ENCODE measurements around the gene GRB10.

DNA sequence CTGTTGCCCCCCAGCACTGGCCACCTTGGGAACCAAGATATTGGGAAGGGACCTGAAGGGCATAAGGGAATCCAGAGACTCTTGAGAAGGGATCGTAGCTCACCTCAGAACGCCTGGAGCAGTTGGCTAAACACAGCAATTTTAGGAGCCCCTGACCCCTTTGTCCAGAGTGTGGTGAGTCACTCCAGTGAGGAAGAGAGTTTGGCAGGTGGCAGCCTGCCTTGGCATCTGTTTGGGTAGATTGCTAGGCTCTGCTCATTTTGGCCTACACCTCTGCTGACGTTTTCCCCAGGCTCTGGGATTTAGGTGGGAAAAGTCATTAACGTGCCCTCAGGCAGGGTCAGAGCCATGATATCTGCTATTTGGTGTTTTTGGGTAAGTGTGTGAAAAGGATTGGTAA is 100.6 kb downstream of the GRB10 start:
- TF ChIP-seq, protein P1, sequence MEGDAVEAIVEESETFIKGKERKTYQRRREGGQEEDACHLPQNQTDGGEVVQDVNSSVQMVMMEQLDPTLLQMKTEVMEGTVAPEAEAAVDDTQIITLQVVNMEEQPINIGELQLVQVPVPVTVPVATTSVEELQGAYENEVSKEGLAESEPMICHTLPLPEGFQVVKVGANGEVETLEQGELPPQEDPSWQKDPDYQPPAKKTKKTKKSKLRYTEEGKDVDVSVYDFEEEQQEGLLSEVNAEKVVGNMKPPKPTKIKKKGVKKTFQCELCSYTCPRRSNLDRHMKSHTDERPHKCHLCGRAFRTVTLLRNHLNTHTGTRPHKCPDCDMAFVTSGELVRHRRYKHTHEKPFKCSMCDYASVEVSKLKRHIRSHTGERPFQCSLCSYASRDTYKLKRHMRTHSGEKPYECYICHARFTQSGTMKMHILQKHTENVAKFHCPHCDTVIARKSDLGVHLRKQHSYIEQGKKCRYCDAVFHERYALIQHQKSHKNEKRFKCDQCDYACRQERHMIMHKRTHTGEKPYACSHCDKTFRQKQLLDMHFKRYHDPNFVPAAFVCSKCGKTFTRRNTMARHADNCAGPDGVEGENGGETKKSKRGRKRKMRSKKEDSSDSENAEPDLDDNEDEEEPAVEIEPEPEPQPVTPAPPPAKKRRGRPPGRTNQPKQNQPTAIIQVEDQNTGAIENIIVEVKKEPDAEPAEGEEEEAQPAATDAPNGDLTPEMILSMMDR (conservative IDR thresholded peaks at IDR 0.05; ENCODE audit: low read depth in 2 of 2) = no peak
- TF ChIP-seq POLR2AphosphoS5 (IDR thresholded peaks at IDR 0.05; ENCODE audit: low read depth) (no peak), EZH2phosphoT487 (IDR thresholded peaks at IDR 0.05; ENCODE audit: unreplicated experiment) (no peak), STAT1 (IDR thresholded peaks at IDR 0.05; ENCODE audit: unreplicated experiment) (no peak), EZH2 (IDR thresholded peaks at IDR 0.05; ENCODE audit: low read depth, unreplicated experiment) (no peak), ZNF331 (CRISPR knock-in tag; IDR thresholded peaks at IDR 0.05; ENCODE audit: low read depth) (no peak), JUNB (IDR thresholded peaks at IDR 0.05; ENCODE audit: unreplicated experiment) (no peak), NANOG (IDR thresholded peaks at IDR 0.05; ENCODE audit: borderline replicate concordance) (no peak)
- TF ChIP-seq, protein P2, sequence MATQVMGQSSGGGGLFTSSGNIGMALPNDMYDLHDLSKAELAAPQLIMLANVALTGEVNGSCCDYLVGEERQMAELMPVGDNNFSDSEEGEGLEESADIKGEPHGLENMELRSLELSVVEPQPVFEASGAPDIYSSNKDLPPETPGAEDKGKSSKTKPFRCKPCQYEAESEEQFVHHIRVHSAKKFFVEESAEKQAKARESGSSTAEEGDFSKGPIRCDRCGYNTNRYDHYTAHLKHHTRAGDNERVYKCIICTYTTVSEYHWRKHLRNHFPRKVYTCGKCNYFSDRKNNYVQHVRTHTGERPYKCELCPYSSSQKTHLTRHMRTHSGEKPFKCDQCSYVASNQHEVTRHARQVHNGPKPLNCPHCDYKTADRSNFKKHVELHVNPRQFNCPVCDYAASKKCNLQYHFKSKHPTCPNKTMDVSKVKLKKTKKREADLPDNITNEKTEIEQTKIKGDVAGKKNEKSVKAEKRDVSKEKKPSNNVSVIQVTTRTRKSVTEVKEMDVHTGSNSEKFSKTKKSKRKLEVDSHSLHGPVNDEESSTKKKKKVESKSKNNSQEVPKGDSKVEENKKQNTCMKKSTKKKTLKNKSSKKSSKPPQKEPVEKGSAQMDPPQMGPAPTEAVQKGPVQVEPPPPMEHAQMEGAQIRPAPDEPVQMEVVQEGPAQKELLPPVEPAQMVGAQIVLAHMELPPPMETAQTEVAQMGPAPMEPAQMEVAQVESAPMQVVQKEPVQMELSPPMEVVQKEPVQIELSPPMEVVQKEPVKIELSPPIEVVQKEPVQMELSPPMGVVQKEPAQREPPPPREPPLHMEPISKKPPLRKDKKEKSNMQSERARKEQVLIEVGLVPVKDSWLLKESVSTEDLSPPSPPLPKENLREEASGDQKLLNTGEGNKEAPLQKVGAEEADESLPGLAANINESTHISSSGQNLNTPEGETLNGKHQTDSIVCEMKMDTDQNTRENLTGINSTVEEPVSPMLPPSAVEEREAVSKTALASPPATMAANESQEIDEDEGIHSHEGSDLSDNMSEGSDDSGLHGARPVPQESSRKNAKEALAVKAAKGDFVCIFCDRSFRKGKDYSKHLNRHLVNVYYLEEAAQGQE (IDR thresholded peaks at IDR 0.05; ENCODE audit: unreplicated experiment) = no peak
- TF ChIP-seq, protein P3, sequence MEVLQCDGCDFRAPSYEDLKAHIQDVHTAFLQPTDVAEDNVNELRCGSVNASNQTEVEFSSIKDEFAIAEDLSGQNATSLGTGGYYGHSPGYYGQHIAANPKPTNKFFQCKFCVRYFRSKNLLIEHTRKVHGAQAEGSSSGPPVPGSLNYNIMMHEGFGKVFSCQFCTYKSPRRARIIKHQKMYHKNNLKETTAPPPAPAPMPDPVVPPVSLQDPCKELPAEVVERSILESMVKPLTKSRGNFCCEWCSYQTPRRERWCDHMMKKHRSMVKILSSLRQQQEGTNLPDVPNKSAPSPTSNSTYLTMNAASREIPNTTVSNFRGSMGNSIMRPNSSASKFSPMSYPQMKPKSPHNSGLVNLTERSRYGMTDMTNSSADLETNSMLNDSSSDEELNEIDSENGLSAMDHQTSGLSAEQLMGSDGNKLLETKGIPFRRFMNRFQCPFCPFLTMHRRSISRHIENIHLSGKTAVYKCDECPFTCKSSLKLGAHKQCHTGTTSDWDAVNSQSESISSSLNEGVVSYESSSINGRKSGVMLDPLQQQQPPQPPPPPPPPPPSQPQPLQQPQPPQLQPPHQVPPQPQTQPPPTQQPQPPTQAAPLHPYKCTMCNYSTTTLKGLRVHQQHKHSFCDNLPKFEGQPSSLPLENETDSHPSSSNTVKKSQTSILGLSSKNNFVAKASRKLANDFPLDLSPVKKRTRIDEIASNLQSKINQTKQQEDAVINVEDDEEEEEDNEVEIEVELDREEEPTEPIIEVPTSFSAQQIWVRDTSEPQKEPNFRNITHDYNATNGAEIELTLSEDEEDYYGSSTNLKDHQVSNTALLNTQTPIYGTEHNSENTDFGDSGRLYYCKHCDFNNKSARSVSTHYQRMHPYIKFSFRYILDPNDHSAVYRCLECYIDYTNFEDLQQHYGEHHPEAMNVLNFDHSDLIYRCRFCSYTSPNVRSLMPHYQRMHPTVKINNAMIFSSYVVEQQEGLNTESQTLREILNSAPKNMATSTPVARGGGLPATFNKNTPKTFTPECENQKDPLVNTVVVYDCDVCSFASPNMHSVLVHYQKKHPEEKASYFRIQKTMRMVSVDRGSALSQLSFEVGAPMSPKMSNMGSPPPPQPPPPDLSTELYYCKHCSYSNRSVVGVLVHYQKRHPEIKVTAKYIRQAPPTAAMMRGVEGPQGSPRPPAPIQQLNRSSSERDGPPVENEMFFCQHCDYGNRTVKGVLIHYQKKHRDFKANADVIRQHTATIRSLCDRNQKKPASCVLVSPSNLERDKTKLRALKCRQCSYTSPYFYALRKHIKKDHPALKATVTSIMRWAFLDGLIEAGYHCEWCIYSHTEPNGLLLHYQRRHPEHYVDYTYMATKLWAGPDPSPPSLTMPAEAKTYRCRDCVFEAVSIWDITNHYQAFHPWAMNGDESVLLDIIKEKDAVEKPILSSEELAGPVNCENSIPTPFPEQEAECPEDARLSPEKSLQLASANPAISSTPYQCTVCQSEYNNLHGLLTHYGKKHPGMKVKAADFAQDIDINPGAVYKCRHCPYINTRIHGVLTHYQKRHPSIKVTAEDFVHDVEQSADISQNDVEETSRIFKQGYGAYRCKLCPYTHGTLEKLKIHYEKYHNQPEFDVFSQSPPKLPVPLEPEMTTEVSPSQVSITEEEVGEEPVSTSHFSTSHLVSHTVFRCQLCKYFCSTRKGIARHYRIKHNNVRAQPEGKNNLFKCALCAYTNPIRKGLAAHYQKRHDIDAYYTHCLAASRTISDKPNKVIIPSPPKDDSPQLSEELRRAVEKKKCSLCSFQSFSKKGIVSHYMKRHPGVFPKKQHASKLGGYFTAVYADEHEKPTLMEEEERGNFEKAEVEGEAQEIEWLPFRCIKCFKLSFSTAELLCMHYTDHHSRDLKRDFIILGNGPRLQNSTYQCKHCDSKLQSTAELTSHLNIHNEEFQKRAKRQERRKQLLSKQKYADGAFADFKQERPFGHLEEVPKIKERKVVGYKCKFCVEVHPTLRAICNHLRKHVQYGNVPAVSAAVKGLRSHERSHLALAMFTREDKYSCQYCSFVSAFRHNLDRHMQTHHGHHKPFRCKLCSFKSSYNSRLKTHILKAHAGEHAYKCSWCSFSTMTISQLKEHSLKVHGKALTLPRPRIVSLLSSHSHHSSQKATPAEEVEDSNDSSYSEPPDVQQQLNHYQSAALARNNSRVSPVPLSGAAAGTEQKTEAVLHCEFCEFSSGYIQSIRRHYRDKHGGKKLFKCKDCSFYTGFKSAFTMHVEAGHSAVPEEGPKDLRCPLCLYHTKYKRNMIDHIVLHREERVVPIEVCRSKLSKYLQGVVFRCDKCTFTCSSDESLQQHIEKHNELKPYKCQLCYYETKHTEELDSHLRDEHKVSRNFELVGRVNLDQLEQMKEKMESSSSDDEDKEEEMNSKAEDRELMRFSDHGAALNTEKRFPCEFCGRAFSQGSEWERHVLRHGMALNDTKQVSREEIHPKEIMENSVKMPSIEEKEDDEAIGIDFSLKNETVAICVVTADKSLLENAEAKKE (CRISPR knock-in tag; IDR thresholded peaks at IDR 0.05) = no peak

Data from GM23338 (cell line).